ENCODE results near the gene SEPTIN10. TPM values are rescaled to one million over a fixed set of nuclear protein-coding genes. Genes with fewer than 3 reads are reported as not detected.

Gene SEPTIN10
- total RNA-seq, 2 donors from 2014 or later = 41.5 to 69.8 TPM

GRCh38 chr2:109498906-109499305 lies 114.9 kb downstream of the SEPTIN10 start:
- H3K9ac ChIP-seq (ENCODE audit: low read depth in 2 of 2, low read length in 2 of 2) = no peak overlapping the region
- no peak for DNase-seq
- no peaks in the 10 kb centered on the region for H3K27me3 ChIP-seq
- H3K27ac ChIP-seq = peak overlapping the region; percentile 44
- no peak for TF ChIP-seq CTCF (IDR thresholded peaks at IDR 0.05)
- H3K4me3 ChIP-seq = no peak overlapping the region
- peaks cover 5% of the 10 kb centered on the region for H3K4me1 ChIP-seq
- intact Hi-C loops (cut with DNase I) = no loop called here
- H3K9me3 ChIP-seq = no peaks in the 10 kb centered on the region
- H3K36me3 ChIP-seq = no peaks in the 10 kb centered on the region

- no peaks in the 10 kb centered on the region for H3K36me3 ChIP-seq
- no peaks in the 10 kb centered on the region for H3K9me3 ChIP-seq
- H3K27ac ChIP-seq = peak overlapping the region; percentile 44
- no peaks in the 10 kb centered on the region for H3K27me3 ChIP-seq
- H3K9ac ChIP-seq (ENCODE audit: low read depth in 2 of 2, low read length in 2 of 2) = no peak overlapping the region
- no peak for DNase-seq
- H3K4me1 ChIP-seq = peaks cover 5% of the 10 kb centered on the region
- intact Hi-C loops (cut with DNase I) = no loop called here
- TF ChIP-seq CTCF (IDR thresholded peaks at IDR 0.05) = no peak
- no peak overlapping the region for H3K4me3 ChIP-seq
Observed at GRCh38 chr2:109497911-109498870, 115.6 kb downstream of the SEPTIN10 start.

GRCh38 chr2:109497463-109497862 lies 116.3 kb downstream of the SEPTIN10 start:
- no peak for DNase-seq
- Histone ChIP-seq H3K4me1 (peaks cover 5% of the 10 kb centered on the region), H3K36me3 (no peaks in the 10 kb centered on the region), H3K9ac (ENCODE audit: low read depth in 2 of 2, low read length in 2 of 2) (no peak overlapping the region), H3K27me3 (no peaks in the 10 kb centered on the region), H3K9me3 (no peaks in the 10 kb centered on the region), H3K27ac (no peak overlapping the region), H3K4me3 (no peak overlapping the region)
- TF ChIP-seq CTCF (IDR thresholded peaks at IDR 0.05) = no peak
- intact Hi-C loops (cut with DNase I) = no loop called here

- no peak for TF ChIP-seq CTCF (IDR thresholded peaks at IDR 0.05)
Observed at GRCh38 chr2:109494351-109494750, 119.4 kb downstream of the SEPTIN10 start.

DNA sequence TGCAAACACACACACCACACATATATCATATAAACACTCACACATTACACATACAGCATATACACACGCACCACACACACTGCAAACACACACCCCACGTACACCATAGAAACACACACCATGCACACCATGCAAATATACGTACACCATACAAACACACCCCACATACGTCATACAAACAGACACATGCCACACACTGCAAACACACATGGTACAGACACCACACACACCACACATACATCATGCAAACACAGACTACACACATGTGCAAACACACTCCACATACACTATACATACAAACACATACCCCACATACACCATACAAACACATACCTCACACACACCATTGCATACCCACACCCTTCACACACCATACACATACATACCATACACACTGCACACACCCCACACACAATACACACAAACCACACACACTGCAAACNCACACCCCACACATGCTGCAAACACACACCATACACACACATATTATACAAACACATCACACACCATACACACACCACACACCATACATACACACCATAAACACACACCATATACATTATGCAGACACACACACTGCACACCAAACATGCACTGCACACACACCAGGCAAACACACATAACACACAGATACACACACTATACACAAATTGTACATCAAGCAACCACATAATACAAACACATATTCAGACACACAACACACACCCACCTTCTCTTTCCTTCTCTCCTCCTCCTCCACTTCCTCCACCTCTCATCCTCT lies 120.4 kb downstream of the SEPTIN10 start:
- Histone ChIP-seq H3K27me3 (no peaks in the 10 kb centered on the region), H3K36me3 (no peaks in the 10 kb centered on the region), H3K27ac (no peak overlapping the region), H3K4me3 (no peak overlapping the region), H3K4me1 (peaks cover 5% of the 10 kb centered on the region), H3K9ac (ENCODE audit: low read depth in 2 of 2, low read length in 2 of 2) (no peak overlapping the region), H3K9me3 (no peaks in the 10 kb centered on the region)
- DNase-seq = no peak
- intact Hi-C loops (cut with DNase I) = no loop called here
- TF ChIP-seq CTCF (IDR thresholded peaks at IDR 0.05) = no peak

More at GRCh38 chr2:109494351-109494750, 119.4 kb downstream of the SEPTIN10 start:
- no peaks in the 10 kb centered on the region for H3K36me3 ChIP-seq
- peak overlapping the region in 1 of 2 donors; percentile 44 for H3K9ac ChIP-seq (ENCODE audit: low read depth in 2 of 2, low read length in 2 of 2)
- intact Hi-C loops (cut with DNase I) = no loop called here
- no peaks in the 10 kb centered on the region for H3K27me3 ChIP-seq
- peak; percentile 70 for DNase-seq
- no peaks in the 10 kb centered on the region for H3K9me3 ChIP-seq
- H3K4me3 ChIP-seq = no peak overlapping the region
- H3K4me1 ChIP-seq = peaks cover 5% of the 10 kb centered on the region
- peak overlapping the region; percentile 28 for H3K27ac ChIP-seq

Other genes starting within 250 kb of the SEPTIN10 start
- 10 to 100 TPM; 22.1 to 35.7 TPM for gene SOWAHC, start 398 bp upstream of the SEPTIN10 start, total RNA-seq
- 10 to 100 TPM; 33.2 to 44.4 TPM for gene RGPD5, start 180.3 kb upstream of the SEPTIN10 start, total RNA-seq

Data from colonic mucosa (tissue), 4 donors.